Lung (tissue), 12 donors: Measurements from ENCODE around the gene COL18A1. TPM values are rescaled to one million over a fixed set of nuclear protein-coding genes. Genes with fewer than 3 reads are reported as not detected.

ENCODE experiments used
- ATAC-seq: fragments of 200-7000 bp; cut with Tn5 transposase; one replicate; pipeline ENCODE4 v1.9.1; 2020; ENCODE audit warnings: moderate number of reproducible peaks; ENCODE audit not compliant: insufficient read depth, low FRiP score
- DNase-seq, 3 donors: peaks; one replicate each; pipeline ENCODE4 v3.0.0-alpha.2; 2013 to 2017
- H3K27ac ChIP-seq, 2 donors: one replicate each; pipeline ENCODE4 v1.5.1; 2013; ENCODE audit warnings: mild to moderate bottlenecking in 2 of 2, moderate library complexity in 2 of 2, control low read depth in 1 of 2, inconsistent platforms in 1 of 2, low read depth in 1 of 2, low read length in 1 of 2
- H3K27me3 ChIP-seq, 3 donors: one replicate each; pipeline ENCODE4 v1.5.1; 2013; ENCODE audit warnings: low read length in 2 of 3; ENCODE audit not compliant: control insufficient read depth in 3 of 3, insufficient read depth in 3 of 3
- H3K36me3 ChIP-seq, 4 donors: one replicate each; pipeline ENCODE4 v1.5.1; 2013; ENCODE audit warnings: low read length in 4 of 4, mild to moderate bottlenecking in 1 of 4, moderate library complexity in 1 of 4; ENCODE audit not compliant: control insufficient read depth in 4 of 4, insufficient read depth in 4 of 4
- H3K4me1 ChIP-seq, 5 donors: one replicate each; pipeline ENCODE4 v1.5.1; 2013; ENCODE audit warnings: low read length in 5 of 5, mild to moderate bottlenecking in 2 of 5, moderate library complexity in 1 of 5; ENCODE audit not compliant: control insufficient read depth in 5 of 5, insufficient read depth in 5 of 5
- H3K4me3 ChIP-seq: one replicate; pipeline ENCODE4 v1.5.1; 2013; ENCODE audit warnings: mild to moderate bottlenecking, control low read depth, moderate library complexity
- H3K9ac ChIP-seq, 2 donors: one replicate each; pipeline ENCODE4 v1.5.1; 2013; ENCODE audit warnings: low read length in 2 of 2, control low read depth in 1 of 2; ENCODE audit not compliant: insufficient read depth in 1 of 2
- H3K9me3 ChIP-seq, 4 donors: one replicate each; pipeline ENCODE4 v1.5.1; 2013; ENCODE audit warnings: low read length in 3 of 4, mild to moderate bottlenecking in 1 of 4, moderate library complexity in 1 of 4; ENCODE audit not compliant: control insufficient read depth in 4 of 4, insufficient read depth in 3 of 4
- CTCF ChIP-seq: IDR thresholded peaks from 2 replicates; pipeline ENCODE4 v1.5.1; 2012; ENCODE audit warnings: mild to moderate bottlenecking; ENCODE audit errors: control extremely low read depth, extremely low read depth
- WGBS, 2 donors: extraction: QIAGEN DNeasy Blood & Tissue Kit; methylation state at CpG; one replicate each; pipeline ENCODE4 v1.1.7; 2013; 5-methylcytosine and 5-hydroxymethylcytosine counted together
- polyA plus RNA-seq, 2 donors: library from polyadenylated mRNA; stranded (reverse); fragments of 200-250 nt; gene quantifications; one replicate each; pipeline ENCODE4 v1.2.1, GENCODE V29; 2013
- total RNA-seq, 2 donors: library from RNA; depleted of rRNA in 1 of 2; stranded (reverse); fragments of >200 nt in 1 of 2; gene quantifications; one replicate each; pipeline ENCODE4 v1.2.1, GENCODE V29; 2014 to 2021
- donor health status: control.
- donor health status: control.
- donor health status: Bipolar disorder and iron deficiency.
- donor health status: healthy.
- donor health status: DM: yes; HTN: yes; CAD: no.

Gene COL18A1
- total and polyA plus RNA-seq, 4 donors = 42.7 to 102 (median 45.8) TPM

DNA sequence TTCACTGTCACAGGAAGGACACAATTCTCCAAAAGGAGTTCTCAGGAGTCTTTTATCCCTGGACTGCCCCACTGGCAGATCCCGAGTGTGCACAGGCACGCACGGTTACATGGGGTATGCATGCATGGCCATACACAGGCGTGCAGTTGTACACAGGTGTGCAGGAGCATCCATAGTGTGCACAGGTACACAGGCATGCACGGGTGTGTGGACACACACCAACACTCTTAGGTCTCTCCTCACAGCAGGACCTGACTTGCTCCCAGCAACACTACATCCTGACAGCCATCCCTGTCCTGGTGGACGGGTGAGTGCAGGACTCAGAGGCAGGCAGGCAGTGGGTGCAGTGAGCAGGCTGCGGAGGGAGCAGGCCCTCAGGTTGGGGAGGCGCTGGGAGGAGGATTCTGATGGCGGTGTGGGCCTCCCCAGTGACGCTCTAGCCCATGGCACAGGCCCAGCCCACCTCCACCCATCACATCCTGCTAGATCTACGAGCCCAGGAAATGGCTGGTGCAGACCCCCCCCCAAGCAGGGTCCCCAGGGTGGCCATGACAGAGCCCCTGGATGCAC, 108.9 kb downstream of the COL18A1 start:
- Histone ChIP-seq H3K27ac (peak overlapping the region in 1 of 2 donors; percentile 14), H3K4me1 (peaks cover 0 to 26% (median 10%) of the 10 kb centered on the region in 5 donors), H3K36me3 (peaks cover 0 to 33% (median 2%) of the 10 kb centered on the region in 4 donors), H3K27me3 (no peaks in the 10 kb centered on the region), H3K9ac (no peak overlapping the region), H3K9me3 (peaks cover 2 to 6% (median 3%) of the 10 kb centered on the region in 4 donors), H3K4me3 (no peak overlapping the region)
- no peak for TF ChIP-seq CTCF
- 70 to 80% methylated on average over 11 of the region's 11 CpGs for WGBS, 2 donors
- DNase-seq (no peak), ATAC-seq (no peak)

GRCh38 chr21:45514311-45515021, 109.5 kb downstream of the COL18A1 start:
- Histone ChIP-seq H3K4me1 (peaks cover 0 to 26% (median 10%) of the 10 kb centered on the region in 5 donors), H3K4me3 (no peak overlapping the region), H3K27ac (peak overlapping the region in 1 of 2 donors; percentile 14), H3K27me3 (no peaks in the 10 kb centered on the region), H3K9me3 (peaks cover 2 to 11% (median 5%) of the 10 kb centered on the region in 4 donors), H3K9ac (no peak overlapping the region), H3K36me3 (peaks cover 0 to 31% (median 2%) of the 10 kb centered on the region in 4 donors)
- WGBS, 2 donors = 87 to 92% methylated on average over 22 of the region's 22 CpGs
- no peak for TF ChIP-seq CTCF
- DNase-seq = no peak
- no peak for ATAC-seq

DNA sequence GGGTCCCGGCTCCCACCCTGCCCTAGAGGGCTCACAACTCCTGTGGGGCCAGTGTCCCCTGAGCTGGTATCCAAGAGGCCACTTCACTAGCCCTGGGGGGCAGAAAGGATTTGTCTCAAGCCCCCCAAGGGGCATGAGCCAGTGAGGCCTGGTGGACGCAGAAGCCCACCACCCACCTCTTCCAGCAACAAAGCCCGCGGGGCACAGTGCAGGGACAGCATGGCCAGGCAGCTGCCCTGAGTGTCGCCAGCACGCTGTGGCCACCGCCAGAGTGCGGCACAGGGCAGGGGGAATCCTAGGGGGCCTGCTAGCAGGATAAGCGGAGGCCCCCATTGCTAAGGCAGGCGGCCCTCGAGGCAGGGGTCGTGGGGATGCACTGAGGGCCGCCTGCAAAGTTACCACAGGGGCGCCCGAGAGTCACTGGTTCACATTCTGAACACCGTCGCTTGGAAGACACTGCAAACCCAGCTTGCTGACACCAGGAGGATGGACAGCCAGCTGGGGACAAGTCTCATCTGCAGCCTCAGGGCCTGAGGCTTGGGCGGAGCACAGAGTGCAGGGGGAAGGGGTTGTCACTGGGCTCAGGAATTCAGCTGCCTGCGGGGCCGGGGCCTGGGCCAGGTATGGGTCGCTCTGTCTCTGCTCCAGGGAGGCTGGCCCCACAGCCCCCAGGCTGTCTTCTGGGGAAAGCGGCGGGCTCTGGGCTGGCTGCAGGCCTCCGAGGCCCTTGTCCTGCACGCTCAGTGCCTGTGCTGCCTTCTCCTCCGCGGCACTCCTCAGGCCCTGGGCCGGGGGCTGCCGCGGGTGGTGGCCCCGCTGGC, 110.5 kb downstream of the COL18A1 start:
- ATAC-seq (no peak), DNase-seq (no peak)
- no peak overlapping the region for H3K9ac ChIP-seq
- TF ChIP-seq CTCF = no peak
- H3K4me3 ChIP-seq = no peak overlapping the region
- peaks cover 2 to 14% (median 6%) of the 10 kb centered on the region in 4 donors for H3K9me3 ChIP-seq
- peaks cover 0 to 26% (median 10%) of the 10 kb centered on the region in 5 donors for H3K4me1 ChIP-seq
- H3K27me3 ChIP-seq = no peaks in the 10 kb centered on the region
- H3K36me3 ChIP-seq = peaks cover 0 to 23% (median 4%) of the 10 kb centered on the region in 4 donors
- 93 to 96% methylated on average over 31 of the region's 31 CpGs for WGBS, 2 donors
- no peak overlapping the region for H3K27ac ChIP-seq
